OCI-LY1 (cell line): Measurements from ENCODE around the gene GHRL.

Experiments
- H2AFZ ChIP-seq: fragments of 200-600 bp; sonication (generic), shearing (Covaris generic); 2 replicates; pipeline ENCODE4 v1.6.0; 2014; ENCODE audit warnings: antibody characterized with exemption, mild to moderate bottlenecking, low read length
- H3F3A ChIP-seq: fragments of 200-600 bp; sonication (generic), shearing (Covaris generic); 2 replicates; pipeline ENCODE4 v1.6.0; 2014; ENCODE audit warnings: mild to moderate bottlenecking, antibody characterized with exemption, low read length, moderate library complexity; ENCODE audit not compliant: insufficient read depth
- H3K27ac ChIP-seq: fragments of 200-600 bp; sonication (generic); 2 replicates; pipeline ENCODE4 v1.5.1; 2014; ENCODE audit warnings: low read length, mixed run types, mild to moderate bottlenecking, low read depth; ENCODE audit not compliant: poor library complexity, severe bottlenecking
- H3K27me3 ChIP-seq: fragments of 200-600 bp; sonication (generic); 2 replicates; pipeline ENCODE4 v1.6.0; 2014; ENCODE audit warnings: antibody characterized with exemption, mild to moderate bottlenecking, low read length, moderate library complexity; ENCODE audit not compliant: insufficient read depth
- H3K36me3 ChIP-seq: fragments of 200-600 bp; sonication (generic); 2 replicates; pipeline ENCODE4 v1.6.1; 2014; ENCODE audit warnings: mild to moderate bottlenecking, antibody characterized with exemption, low read length, moderate library complexity, mixed read lengths; ENCODE audit not compliant: insufficient read depth
- H3K4me1 ChIP-seq: fragments of 200-600 bp; sonication (generic); 2 replicates; pipeline ENCODE4 v1.5.1; 2014; ENCODE audit warnings: mild to moderate bottlenecking, low read length, moderate library complexity; ENCODE audit not compliant: insufficient read depth, severe bottlenecking
- H3K4me2 ChIP-seq: fragments of 200-600 bp; sonication (generic), shearing (Covaris generic); 2 replicates; pipeline ENCODE4 v1.6.1; 2014; ENCODE audit warnings: low read length
- H3K4me3 ChIP-seq: fragments of 200-600 bp; sonication (generic); 2 replicates; pipeline ENCODE4 v1.5.1; 2014; ENCODE audit warnings: low read length, low read depth, mild to moderate bottlenecking, mixed read lengths; ENCODE audit not compliant: poor library complexity, severe bottlenecking
- H3K79me2 ChIP-seq: fragments of 200-600 bp; shearing (Covaris generic); 2 replicates; pipeline ENCODE4 v1.6.1; 2016; ENCODE audit warnings: mixed run types, low read length, mixed read lengths; ENCODE audit not compliant: insufficient read depth
- H3K9ac ChIP-seq: fragments of 200-600 bp; sonication (generic), shearing (Covaris generic); 2 replicates; pipeline ENCODE4 v1.6.1; 2014; ENCODE audit warnings: mild to moderate bottlenecking, low read length, mixed read lengths
- H3K9me2 ChIP-seq: fragments of 200-600 bp; sonication (generic), shearing (Covaris generic); 2 replicates; pipeline ENCODE4 v1.6.1; 2014; ENCODE audit warnings: low read depth, mild to moderate bottlenecking, low read length, mixed read lengths
- H3K9me3 ChIP-seq: fragments of 200-600 bp; shearing (Covaris generic); 2 replicates; pipeline ENCODE4 v1.6.1; 2014; ENCODE audit warnings: low read length, mixed read lengths
- H4K20me1 ChIP-seq: fragments of 200-600 bp; sonication (generic), shearing (Covaris generic); 2 replicates; pipeline ENCODE4 v1.6.0; 2016; ENCODE audit warnings: mild to moderate bottlenecking, low read length; ENCODE audit not compliant: insufficient read depth
- CTCF ChIP-seq: fragments of 200-600 bp; sonication (generic), shearing (Covaris generic); IDR thresholded peaks from 2 replicates; pipeline ENCODE4 v1.5.1; 2017; ENCODE audit warnings: mild to moderate bottlenecking, antibody characterized with exemption, low read length, moderate library complexity, mixed read lengths
- EZH2 ChIP-seq: fragments of 200-600 bp; sonication (generic), shearing (Covaris generic); IDR thresholded peaks from 2 replicates; pipeline ENCODE4 v1.8.0; 2017; ENCODE audit warnings: borderline replicate concordance, mixed run types, mild to moderate bottlenecking, antibody characterized with exemption, low read length, moderate library complexity, mixed read lengths

The GHRL gene

GRCh38 chr3:10280177-10280529, 12.6 kb downstream of the GHRL start:
- Histone ChIP-seq H3K9me3 (no peaks in the 10 kb centered on the region), H3K36me3 (peaks cover 83% of the 10 kb centered on the region; the same call in 1 of the 2 replicates), H3K27ac (no peak overlapping the region), H3K4me3 (no peak overlapping the region), H3K4me1 (peaks cover 20% of the 10 kb centered on the region), H3K9me2 (no peaks in the 10 kb centered on the region), H3K79me2 (peaks cover 8% of the 10 kb centered on the region), H3F3A (no peaks in the 10 kb centered on the region), H3K4me2 (no peak overlapping the region), H3K9ac (no peak overlapping the region), H2AFZ (no peak overlapping the region), H4K20me1 (no peaks in the 10 kb centered on the region), H3K27me3 (no peaks in the 10 kb centered on the region)
- TF ChIP-seq EZH2: no peak
- TF ChIP-seq CTCF: peak; percentile 54

- Histone ChIP-seq H3F3A (no peaks in the 10 kb centered on the region), H3K27ac (no peak overlapping the region), H3K27me3 (no peaks in the 10 kb centered on the region), H2AFZ (no peak overlapping the region), H3K4me2 (no peak overlapping the region), H3K4me3 (no peak overlapping the region), H3K9me3 (no peaks in the 10 kb centered on the region), H3K79me2 (peaks cover 14% of the 10 kb centered on the region), H4K20me1 (no peaks in the 10 kb centered on the region), H3K36me3 (peaks cover 84% of the 10 kb centered on the region; the same call in 1 of the 2 replicates), H3K4me1 (peaks cover 17% of the 10 kb centered on the region), H3K9ac (no peak overlapping the region), H3K9me2 (no peaks in the 10 kb centered on the region)
- no peak for TF ChIP-seq EZH2
- TF ChIP-seq CTCF: no peak
Observed at GRCh38 chr3:10279384-10280176, 13.2 kb downstream of the GHRL start.

GRCh38 chr3:10278501-10278900, 14.2 kb downstream of the GHRL start:
- Histone ChIP-seq H3K9ac (no peak overlapping the region), H3K4me3 (no peak overlapping the region), H3K36me3 (peaks cover 91% of the 10 kb centered on the region), H3K4me1 (peaks cover 14% of the 10 kb centered on the region), H3K27me3 (no peaks in the 10 kb centered on the region), H3K9me2 (no peaks in the 10 kb centered on the region), H2AFZ (no peak overlapping the region), H3K9me3 (no peaks in the 10 kb centered on the region), H3K4me2 (no peak overlapping the region), H3K27ac (no peak overlapping the region), H4K20me1 (no peaks in the 10 kb centered on the region), H3F3A (no peaks in the 10 kb centered on the region), H3K79me2 (peaks cover 24% of the 10 kb centered on the region)
- no peak for TF ChIP-seq EZH2
- no peak for TF ChIP-seq CTCF
